ENCODE measurements around the gene IPPK.

The IPPK gene

DNA sequence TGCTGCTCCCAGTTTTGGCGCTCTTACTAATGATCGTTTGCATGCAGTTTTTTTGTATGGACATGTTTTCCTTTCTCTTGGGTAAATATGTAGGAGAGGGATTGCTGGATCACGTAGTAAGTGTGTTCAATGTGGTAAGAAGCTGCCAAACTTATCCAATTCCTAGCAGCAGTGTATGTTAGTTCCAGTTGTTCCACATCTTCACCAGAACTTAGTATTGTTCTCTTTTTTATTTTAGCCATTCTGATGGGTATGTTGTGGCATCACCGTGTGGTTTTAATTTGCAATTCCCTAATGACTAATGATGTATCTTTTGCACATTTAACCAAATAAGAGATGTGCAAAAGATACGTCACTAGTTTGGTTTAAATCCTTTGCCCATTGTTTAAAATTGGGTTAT lies 65.9 kb downstream of the IPPK start:
- peaks cover 0 to 64% (median 44%) of the 10 kb centered on the region in 4 donors for H3K4me1 ChIP-seq
- no peak overlapping the region for H3K27ac ChIP-seq
- no peak overlapping the region for H3K4me3 ChIP-seq
- DNase-seq, result no peak
- intact Hi-C loops (cut with DNase I; ENCODE audit: low total_unique reads), result no loop called here
- H3K27me3 ChIP-seq, result no peaks in the 10 kb centered on the region
- no peaks in the 10 kb centered on the region for H3K9me3 ChIP-seq
- no peaks in the 10 kb centered on the region for H3K36me3 ChIP-seq
- TF ChIP-seq, protein P1, sequence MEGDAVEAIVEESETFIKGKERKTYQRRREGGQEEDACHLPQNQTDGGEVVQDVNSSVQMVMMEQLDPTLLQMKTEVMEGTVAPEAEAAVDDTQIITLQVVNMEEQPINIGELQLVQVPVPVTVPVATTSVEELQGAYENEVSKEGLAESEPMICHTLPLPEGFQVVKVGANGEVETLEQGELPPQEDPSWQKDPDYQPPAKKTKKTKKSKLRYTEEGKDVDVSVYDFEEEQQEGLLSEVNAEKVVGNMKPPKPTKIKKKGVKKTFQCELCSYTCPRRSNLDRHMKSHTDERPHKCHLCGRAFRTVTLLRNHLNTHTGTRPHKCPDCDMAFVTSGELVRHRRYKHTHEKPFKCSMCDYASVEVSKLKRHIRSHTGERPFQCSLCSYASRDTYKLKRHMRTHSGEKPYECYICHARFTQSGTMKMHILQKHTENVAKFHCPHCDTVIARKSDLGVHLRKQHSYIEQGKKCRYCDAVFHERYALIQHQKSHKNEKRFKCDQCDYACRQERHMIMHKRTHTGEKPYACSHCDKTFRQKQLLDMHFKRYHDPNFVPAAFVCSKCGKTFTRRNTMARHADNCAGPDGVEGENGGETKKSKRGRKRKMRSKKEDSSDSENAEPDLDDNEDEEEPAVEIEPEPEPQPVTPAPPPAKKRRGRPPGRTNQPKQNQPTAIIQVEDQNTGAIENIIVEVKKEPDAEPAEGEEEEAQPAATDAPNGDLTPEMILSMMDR (IDR thresholded peaks at IDR 0.05), result no peak

DNA sequence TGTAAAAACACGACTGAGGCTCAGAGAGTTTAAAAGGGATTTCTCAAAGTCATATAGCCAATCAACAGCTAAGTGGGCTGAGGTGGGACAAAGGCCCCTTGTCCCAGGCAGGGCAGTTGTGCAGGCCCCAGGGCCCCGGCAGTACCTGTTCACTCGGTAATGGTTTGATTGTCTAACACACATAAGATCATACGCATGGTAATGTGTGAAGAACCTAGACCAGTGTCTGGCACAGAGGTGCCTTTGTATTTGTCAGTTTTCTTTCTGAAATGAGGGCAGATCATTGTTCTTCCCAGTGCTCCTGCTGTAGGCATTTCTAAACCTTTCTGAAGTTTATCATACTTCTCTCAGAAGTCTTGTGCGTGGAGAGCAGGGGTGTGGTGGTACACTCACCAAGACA lies 66.8 kb downstream of the IPPK start:
- H3K4me1 ChIP-seq, result peaks cover 0 to 64% (median 45%) of the 10 kb centered on the region in 4 donors
- H3K36me3 ChIP-seq, result no peaks in the 10 kb centered on the region
- no peaks in the 10 kb centered on the region for H3K9me3 ChIP-seq
- no peaks in the 10 kb centered on the region for H3K27me3 ChIP-seq
- intact Hi-C loops (cut with DNase I; ENCODE audit: low total_unique reads), result no loop called here
- H3K4me3 ChIP-seq, result no peak overlapping the region
- peak overlapping the region in 1 of 2 donors; percentile 7 for H3K27ac ChIP-seq
- TF ChIP-seq, protein P1 (IDR thresholded peaks at IDR 0.05), result no peak
- DNase-seq, result no peak

DNA sequence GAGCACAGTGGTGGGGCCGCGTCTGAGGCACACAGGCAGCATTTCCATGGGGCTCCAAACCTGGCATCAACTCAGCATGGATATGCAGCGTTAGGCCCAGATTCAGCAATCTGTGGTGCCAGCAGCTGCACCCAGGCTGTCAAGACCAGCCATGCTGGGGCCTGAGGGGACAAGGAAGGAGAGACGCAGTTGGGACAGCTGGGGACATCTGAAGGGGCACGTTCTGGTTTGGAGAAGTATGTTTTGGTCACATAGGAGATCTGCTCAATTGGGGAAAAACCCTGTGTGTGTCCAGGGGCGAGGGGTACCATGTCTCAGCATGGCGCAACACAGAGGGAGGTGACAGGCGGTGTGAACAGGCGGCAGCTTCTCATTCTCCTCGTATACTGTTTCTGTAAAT lies 67.5 kb downstream of the IPPK start:
- Histone ChIP-seq H3K9me3 (no peaks in the 10 kb centered on the region), H3K4me1 (peaks cover 0 to 64% (median 45%) of the 10 kb centered on the region in 4 donors), H3K36me3 (no peaks in the 10 kb centered on the region), H3K27me3 (no peaks in the 10 kb centered on the region), H3K27ac (peak overlapping the region; percentile 80 to 84), H3K4me3 (no peak overlapping the region)
- DNase-seq, result no peak
- intact Hi-C loops (cut with DNase I; ENCODE audit: low total_unique reads), result no loop called here
- TF ChIP-seq, protein P1 (IDR thresholded peaks at IDR 0.05), result no peak

DNA sequence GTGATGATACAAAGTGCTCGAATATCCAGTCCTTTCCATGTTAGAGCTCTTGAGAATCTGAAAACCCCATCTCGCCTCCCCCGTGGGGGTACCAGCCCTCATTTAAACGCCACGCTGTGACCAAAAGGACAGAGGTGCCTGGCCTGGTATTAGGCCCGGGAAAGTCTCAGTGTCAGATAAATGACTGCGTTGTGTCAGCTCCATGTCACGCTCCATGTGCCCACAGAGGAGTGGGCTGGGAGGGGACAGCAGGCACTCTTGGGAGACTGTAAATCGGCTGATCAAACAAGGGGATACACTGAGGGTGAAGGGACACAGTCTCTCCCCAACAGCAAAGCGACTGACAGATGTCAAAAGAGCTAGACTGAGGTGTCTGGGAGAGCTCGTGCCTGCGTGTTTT lies 68.5 kb downstream of the IPPK start:
- Histone ChIP-seq H3K36me3 (no peaks in the 10 kb centered on the region), H3K27me3 (no peaks in the 10 kb centered on the region), H3K27ac (peak overlapping the region; percentile 80 to 84), H3K4me3 (no peak overlapping the region), H3K4me1 (peaks cover 0 to 64% (median 45%) of the 10 kb centered on the region in 4 donors), H3K9me3 (no peaks in the 10 kb centered on the region)
- TF ChIP-seq, protein P1 (IDR thresholded peaks at IDR 0.05), result no peak
- no peak for DNase-seq
- intact Hi-C loops (cut with DNase I; ENCODE audit: low total_unique reads), result no loop called here

DNA sequence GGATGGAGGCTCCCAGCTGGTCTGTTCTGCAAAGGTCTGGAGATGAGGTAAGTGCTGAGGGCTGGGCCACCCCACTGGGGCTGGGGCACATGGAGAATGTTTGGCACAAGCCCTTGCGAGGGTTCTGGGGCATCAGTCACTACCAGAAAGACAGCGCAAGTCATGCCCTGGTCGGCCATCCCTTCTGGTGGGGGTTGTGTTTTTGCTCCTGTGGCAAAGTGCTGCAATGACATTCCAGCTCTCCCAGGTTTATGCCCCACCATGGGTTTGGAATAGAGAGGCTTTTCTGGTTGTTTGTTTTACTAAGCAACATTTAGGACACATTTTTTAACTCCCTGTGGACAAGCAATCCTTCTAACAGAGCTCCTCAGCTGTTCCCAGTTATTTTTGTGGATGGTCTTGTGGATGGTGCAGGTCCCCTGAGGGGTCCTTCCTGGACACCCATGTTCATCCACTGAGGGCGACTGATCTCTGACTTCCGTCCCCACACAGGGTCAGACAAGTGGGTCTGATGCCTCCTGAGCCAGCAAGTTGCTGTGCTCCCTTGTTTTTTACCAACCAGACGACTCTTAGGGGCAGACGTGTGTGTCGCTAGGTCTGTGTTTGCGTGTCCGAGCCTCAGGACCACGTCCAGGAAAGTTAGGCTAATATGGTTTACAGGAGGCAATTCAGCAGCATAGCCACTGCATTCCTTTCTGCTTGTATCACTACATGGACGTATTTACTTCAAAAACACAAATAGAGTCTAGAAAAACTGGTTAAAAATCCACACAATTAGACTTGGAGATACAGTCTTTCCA lies 69.3 kb downstream of the IPPK start:
- H3K4me3 ChIP-seq, result peak overlapping the region in 1 of 2 donors; percentile 8

More for the DNA sequence above, 69.3 kb downstream of the IPPK start:
- Histone ChIP-seq H3K27ac (peak overlapping the region; percentile 80 to 84), H3K4me1 (peaks cover 0 to 66% (median 45%) of the 10 kb centered on the region in 4 donors), H3K27me3 (no peaks in the 10 kb centered on the region), H3K9me3 (no peaks in the 10 kb centered on the region), H3K36me3 (no peaks in the 10 kb centered on the region)
- DNase-seq, result no peak
- TF ChIP-seq, protein P1 (IDR thresholded peaks at IDR 0.05), result no peak
- intact Hi-C loops (cut with DNase I; ENCODE audit: low total_unique reads), result no loop called here
